ENCODE measurements around the gene GCSH.
"Not testable (repeated sequence)": the region's sequence is repeated elsewhere in the genome, so short reads cannot be mapped to it uniquely, and the experiment has no call there.

GCSH gene

GRCh38 chr16:81095953-81096714 lies at the start of gene GCSH:
GCSH (minus strand) TSS chr16:81096395; CDS start chr16:81096278, 117 bp downstream.
- peak; percentile 98 for DNase-seq

DNA sequence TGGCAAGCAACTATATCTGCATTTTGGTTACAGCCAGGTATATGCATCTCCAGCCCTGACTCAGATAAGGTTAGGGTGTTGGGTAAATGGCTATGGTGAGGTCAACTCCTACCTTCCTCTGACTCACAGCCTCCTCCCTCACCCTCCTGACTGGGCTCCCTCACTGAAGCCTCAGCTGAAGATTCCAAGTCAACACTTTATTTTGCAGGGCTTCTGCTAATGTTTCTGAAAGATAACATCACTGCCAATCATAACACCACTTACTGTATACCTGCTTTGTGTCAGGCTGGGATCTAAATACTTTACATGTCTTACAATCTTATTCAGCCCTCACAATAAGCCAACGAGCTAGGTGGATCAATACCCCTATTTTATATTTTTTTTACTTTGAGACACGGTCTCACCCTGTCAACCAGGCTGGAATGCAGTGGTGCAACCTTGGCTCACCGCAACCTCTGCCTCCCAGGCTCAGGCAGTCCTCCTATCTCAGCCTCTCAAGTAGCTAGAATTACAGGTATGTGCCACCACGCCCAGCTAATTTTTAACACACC lies 47.8 kb upstream of the GCSH start:
- DNase-seq = no peak

DNA sequence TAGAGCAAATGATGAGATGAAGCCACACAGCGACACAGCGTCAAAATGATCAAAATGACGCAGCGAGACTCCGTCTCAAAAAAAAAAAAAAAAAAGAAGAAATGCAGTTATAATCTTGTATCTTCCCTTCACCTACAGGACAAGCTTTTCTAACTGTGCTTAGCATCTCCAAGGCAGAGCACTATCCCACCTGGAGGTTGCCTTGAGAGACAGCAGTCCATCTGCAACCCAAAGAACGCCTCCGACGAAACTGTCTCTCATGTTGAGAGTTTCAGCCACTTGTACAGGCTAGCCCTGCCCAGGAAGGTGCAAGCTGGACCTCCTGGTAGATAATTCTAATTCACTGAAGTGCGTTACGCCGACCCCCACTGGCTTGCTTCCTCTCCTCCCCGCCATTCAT lies 46.7 kb upstream of the GCSH start:
- DNase-seq = no peak

DNA sequence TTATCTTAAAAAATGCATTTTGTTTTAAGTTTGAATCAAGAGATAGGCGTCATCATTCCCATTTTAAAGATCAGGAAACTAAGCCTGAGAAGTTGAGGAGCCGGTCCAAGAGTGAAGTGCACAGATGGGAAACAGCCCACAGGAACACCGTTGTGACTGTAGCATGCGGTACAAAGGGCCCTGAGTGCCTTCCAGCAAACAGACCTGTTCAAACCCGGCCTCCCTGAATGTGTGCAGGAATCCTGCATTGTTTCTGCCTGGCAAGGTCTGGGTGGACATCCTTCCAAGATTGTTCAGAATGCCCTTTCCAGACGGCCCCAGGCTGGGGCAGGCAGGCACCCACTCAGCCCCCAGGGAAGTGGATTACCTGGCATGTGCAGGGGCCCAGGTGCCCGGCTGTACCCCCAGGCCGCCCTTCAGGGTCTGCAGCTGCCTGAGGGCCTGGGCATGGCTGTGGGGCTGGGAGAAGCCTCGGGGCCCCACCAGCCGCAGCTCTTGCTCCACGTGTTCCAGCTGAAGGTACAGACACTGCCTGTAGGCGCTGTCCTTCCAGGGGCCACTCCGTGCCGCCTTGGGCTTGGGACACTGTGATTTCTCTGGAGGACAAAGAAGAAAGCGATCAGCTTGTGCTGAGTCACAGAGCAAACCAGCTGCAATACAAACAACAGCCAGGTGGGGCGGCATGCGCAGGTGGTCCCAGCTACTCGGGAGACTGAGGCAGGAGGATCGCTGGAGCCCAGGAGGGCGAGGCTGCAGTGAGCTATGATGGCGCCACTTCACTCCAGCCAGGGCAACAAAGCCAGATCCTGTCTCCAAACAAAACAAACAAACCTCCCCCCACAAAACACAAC lies 45.0 kb upstream of the GCSH start:
- DNase-seq = peak; percentile 28

DNA sequence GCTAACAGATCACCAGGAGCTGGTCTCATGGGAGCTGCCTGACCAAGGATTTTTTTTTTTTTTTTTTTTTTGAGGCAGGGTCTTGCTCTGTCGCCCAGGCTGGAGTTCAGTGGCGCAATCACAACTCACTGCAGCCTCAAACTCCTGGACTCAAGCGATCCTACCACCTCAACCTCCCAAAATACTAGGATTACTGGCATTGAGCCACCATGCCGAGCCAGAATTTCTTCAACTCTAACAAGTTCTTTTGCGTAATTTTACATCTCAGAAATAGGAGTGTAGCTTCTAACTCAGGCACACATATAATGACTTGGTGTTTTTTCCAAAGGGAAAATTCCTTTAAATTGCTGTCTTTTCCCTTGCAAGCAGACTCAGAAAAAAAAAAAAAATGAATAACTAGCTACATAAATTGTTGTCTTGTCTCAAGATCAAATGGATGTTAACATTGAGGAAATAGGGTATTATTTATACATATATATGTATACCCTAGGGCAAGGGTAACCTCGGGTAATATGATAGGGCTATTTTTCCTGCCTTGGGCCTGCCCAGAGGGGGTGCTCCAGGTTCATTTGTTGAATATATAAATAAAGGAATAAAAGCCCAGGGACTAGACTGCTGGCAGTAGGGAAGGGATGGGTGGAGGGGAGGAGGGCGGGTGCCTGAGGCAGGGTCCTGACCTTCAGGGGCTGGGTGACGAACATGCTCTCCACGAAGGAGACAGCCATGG lies 42.8 kb upstream of the GCSH start:
- no peak for DNase-seq

- DNase-seq = no peak
Measured at GRCh38 chr16:81137754-81138153, 41.6 kb upstream of the GCSH start.

DNA sequence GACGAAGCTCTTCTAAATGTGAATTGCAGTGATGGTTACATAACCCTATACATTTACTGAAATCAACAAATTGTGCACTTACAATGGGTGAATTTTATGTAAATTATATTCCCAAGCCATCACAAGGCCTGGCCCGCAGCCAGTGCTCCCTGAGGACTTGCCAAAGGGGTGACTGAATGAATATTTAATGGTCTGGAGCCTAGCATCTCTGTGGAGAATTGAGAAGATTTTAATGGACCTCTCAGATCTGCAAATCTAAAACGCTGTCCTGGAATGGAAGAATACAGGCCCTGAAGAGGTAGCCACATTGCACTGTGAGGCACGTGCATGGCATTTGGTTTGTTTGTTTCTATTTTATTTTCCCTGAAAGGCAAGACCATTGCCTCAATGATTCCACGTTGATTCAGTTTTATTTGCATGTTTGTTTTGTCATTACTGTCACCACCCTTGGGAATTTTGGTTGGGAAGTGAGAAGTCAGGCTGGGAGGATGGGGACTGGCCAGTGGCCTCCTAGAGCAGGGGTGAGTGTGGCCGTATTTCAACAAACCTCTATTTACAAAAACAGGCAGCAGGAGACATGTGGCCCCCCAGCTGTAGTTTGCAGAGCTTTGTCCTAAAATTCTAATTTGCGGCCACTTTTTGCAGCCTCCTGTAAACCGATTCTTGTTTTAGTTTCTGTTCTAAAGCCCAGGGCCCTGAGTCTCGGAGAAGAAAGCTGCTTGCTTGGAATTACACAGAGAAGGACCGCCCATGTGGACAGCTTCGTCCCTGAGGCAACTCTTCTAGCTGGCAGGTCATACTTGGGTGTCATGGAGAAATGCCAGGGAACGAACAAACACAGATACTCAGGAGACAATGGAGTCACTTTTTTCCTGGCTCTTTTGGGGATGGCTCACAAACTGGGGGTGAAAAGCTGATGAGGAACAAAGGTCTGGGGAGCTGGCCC lies 40.5 kb upstream of the GCSH start:
- no peak for DNase-seq

- DNase-seq = no peak
Measured at GRCh38 chr16:81130126-81130525, 33.9 kb upstream of the GCSH start.

GRCh38 chr16:81128726-81129524 lies 32.7 kb upstream of the GCSH start:
- DNase-seq = no peak

DNA sequence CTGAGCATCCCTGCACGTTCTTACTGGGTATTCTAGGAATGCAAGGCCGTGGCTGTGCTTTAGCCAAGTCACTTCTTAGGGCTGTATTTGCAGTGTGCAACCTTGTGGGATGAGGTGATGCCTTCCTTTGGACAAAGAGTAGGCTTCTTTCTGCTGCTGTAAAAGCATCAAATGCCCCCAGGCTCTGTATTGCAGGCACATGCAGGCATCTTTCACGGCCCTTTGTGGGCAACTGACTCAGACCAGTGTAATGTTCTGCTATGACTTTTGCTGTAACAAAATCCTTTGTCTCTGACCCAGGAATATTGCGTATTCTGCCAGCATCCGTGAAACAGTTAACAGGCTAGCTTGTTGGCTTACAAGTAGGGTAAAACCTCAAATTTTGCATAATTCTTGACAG lies 30.9 kb upstream of the GCSH start:
- no peak for DNase-seq

DNA sequence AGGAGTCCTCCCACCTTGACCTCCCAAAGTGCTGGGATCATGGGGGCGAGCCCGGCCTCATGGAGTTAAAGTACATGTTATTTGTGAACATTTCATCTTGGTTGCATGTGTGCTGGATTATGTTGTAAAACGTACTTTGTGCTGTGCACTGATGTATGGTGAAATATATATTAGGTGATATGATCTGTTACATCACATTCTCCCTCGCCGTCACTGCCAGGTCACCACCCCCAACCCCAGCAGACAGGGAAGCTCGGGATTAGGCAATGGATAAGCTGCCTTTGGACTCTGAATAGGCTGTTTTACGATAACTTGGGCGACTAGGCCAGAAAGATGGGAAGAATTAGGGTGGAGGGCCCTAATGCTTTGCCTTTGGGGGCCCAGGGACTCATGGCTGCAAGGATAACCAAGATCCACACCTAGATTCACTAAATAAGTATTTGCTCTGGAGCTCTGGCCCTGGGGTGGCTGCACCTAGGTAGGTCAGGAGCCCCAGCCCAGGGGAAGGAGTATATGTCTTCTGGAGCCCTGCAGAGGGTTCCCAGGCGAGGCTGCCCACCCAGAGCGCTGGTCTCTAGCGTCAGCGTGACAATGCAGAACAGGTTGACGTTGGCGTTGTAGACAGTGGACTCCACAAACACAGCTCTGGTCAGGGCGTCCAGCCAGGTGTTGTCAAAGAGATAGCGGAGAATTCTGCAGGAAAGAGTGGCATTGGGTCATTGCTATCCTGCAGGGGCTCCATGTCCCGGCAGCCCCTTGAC lies 27.1 kb upstream of the GCSH start:
- no peak for DNase-seq

DNA sequence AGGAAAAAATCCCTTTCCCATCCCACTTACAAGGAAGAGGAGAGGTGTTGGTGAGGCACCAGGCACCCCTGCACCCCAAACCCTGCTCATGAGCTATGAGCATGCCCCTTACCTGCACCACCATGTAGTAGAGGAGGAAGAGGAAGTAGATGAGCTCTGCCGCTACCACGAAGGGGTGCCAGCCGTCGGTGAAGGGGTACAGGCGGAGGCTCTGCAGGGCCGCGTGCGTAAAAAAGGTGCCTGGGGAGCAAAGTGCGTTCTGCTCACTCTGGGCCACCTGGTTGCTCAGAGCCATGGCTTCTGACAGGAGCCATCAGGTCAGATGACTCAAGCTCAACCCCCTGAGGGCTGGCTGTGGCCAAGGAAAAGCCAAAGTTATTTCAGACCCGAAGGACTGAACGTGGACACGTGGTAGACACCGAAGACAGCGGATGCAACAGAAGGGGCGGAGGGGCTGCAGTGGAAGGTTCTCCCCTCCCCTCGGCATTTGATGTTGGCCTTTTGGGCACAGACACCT lies 25.3 kb upstream of the GCSH start:
- no peak for DNase-seq

DNA sequence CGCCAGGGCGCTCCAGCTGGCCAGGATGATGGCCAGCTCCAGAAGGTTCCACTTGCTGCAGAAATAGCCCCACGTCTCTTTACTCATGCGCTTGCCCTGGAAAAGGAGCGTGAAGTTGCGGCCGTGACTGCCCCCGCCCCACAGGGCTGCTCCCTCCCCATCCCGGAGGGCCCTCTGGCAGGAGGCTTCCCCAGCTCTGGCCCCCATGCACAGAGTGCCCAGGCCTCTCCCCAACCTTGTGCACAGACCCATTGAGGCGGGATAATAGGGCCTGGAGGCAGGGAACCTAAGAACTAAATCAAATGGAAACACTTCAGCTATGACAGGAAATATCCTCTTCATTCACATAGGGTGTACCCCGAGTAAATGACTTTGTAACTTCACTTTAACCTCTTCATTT lies 21.2 kb upstream of the GCSH start:
- no peak for DNase-seq

DNA sequence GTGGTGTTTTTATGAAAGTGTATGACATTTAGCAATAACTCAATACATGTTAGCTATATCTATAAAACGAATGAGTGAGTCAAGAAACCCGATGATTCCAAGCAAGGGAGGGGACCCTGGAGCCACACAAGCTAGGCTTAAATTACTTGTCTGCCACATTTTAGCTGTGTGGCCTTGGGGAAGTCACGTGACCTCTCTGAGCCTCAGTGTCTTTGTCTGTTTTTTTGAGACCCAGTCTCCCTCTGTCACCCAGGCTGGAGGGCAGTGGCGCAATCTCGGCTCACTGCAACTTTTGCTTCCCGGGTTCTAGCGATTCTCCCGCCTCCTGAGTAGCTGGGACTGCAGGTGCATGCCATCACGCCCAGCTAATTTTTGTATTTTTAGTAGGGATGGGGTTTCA lies 20.1 kb upstream of the GCSH start:
- no peak for DNase-seq

GRCh38 chr16:81112453-81112852 lies 16.3 kb upstream of the GCSH start:
- no peak for DNase-seq

- DNase-seq = not testable (repeated sequence)
Measured at GRCh38 chr16:81109274-81109673, 13.1 kb upstream of the GCSH start.

DNA sequence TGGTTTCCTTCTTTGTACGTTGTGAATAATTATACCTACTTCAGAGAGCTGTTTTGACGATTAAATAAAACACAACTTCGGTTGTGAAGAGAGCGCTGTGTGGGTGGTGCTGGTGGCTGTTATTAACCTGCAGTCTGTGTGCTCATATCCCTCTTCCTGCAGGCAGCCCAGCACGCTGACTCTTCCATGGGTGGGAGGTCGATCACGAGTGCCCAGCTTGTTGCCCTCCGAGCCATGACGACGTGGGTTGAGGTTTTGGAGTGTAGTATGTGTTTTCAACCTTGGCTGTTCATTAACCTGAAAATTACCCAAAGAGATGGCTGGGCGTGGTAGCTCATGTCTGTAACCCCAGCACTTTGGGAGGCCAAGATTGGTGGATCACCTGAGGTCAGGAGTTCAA lies 11.3 kb upstream of the GCSH start:
- no peak for DNase-seq

GRCh38 chr16:81106826-81107503 lies 10.8 kb upstream of the GCSH start:
- no peak for DNase-seq

GRCh38 chr16:81105946-81106345 lies 9.8 kb upstream of the GCSH start:
- no peak for DNase-seq

- DNase-seq = no peak
Measured at GRCh38 chr16:81101702-81102101, 5.5 kb upstream of the GCSH start.

Data from activated CD4-positive, alpha-beta T cell treated with anti-CD3 and anti-CD28 coated beads for 48 hours (primary cell).